AG04449 (cell line): ENCODE data around the gene CBLC.

Experiments used
- CTCF ChIA-PET: fragments of 350-600 bp; formaldehyde crosslinking; extraction: SDS; loops from one replicate; lab custom pipeline; 2021; ENCODE audit warnings: antibody characterized with exemption; lab: Yijun Ruan, JAX
- POLR2A ChIA-PET: fragments of 400-600, 350-600 bp; formaldehyde crosslinking; extraction: SDS; loops from one replicate; lab custom pipeline; 2020; ENCODE audit warnings: antibody characterized with exemption, inconsistent platforms; lab: Yijun Ruan, JAX
- DNase-seq: peaks from one replicate; pipeline ENCODE4 v3.0.0-alpha.2; 2010; ENCODE audit warnings: low read depth, low spot score
- H3K4me3 ChIP-seq: 2 replicates; pipeline ENCODE4 v1.5.1; 2011; ENCODE audit warnings: low read depth, mild to moderate bottlenecking, control low read depth, low read length
- CTCF ChIP-seq: IDR thresholded peaks from one replicate; pipeline ENCODE4 v1.5.1; 2011; ENCODE audit warnings: mild to moderate bottlenecking, moderate library complexity, low read length, control low read depth, inconsistent platforms; ENCODE audit not compliant: insufficient read depth; ENCODE audit errors: missing control alignments

The CBLC gene

GRCh38 chr19:44846455-44847143 is 68.9 kb downstream of the CBLC start:
- POLR2A ChIA-PET, result interaction anchor here (0.7 to 1.0 kb wide), 2 partner anchors 44 to 97 kb away, joined by 3 to 5 read pairs; no protein-coding TSS in a partner anchor
- no peak for DNase-seq
- peak overlapping the region; percentile 89 for H3K4me3 ChIP-seq

GRCh38 chr19:44847144-44848035 is 69.7 kb downstream of the CBLC start:
- ChIA-PET POLR2A (no interaction called here), CTCF (interaction anchor here (1.0 to 6.7 kb wide), 4 partner anchors 65 to 276 kb away, joined by 3 to 50 read pairs (median 12); no protein-coding TSS in a partner anchor)
- peak overlapping the region; percentile 89 for H3K4me3 ChIP-seq
- no peak for DNase-seq
- TF ChIP-seq CTCF, result no peak

More at GRCh38 chr19:44846455-44847143, 68.9 kb downstream of the CBLC start:
- TF ChIP-seq CTCF, result no peak
- CTCF ChIA-PET, result interaction anchor here (0.6 to 6.7 kb wide), 8 partner anchors 39 to 258 kb away, joined by 3 to 50 read pairs (median 6); no protein-coding TSS in a partner anchor

GRCh38 chr19:44848036-44848811 is 70.5 kb downstream of the CBLC start:
- no peak for DNase-seq
- POLR2A ChIA-PET, result no interaction called here
- peak overlapping the region; percentile 89 for H3K4me3 ChIP-seq
- CTCF ChIA-PET, result interaction anchor here (0.7 to 6.7 kb wide), 6 partner anchors 23 to 277 kb away, joined by 3 to 50 read pairs (median 6); partner anchors contain the start of gene BCAM
- no peak for TF ChIP-seq CTCF

DNA sequence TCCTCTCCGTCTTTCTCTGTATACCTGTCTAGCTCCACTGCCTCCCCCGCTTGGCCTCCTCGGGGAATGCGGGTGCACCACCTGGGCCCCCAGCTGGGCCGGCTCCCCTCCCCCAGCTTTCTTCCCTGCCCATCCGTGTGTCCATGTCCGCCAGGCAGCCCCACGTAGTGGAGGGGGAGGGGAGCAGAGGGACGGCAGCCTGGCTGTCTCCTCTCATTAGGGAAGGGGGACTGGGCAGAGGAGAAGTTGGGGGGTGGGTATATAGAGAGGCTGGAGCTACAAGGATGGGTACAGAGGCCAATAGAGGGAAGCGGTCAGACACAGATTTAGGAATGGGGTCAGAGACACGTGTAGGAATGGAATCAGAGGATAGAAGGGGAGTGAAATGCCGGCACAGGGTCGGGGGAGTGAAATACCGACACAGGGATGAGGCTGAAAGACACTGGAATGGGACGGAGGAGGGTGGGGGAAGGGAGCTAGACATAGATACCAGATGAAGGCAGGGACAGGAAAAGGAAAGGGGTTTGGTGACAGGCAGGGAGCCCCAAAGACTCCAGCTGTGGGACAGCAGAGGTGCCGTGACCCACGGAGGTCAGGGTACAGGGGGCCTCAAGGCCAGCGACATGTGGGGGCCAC is 71.2 kb downstream of the CBLC start:
- peak overlapping the region; percentile 89 for H3K4me3 ChIP-seq
- no peak for DNase-seq
- CTCF ChIA-PET, result interaction anchor here (0.7 to 6.7 kb wide), 6 partner anchors 22 to 125 kb away, joined by 3 to 50 read pairs (median 6); partner anchors contain the start of gene BCAM
- no peak for TF ChIP-seq CTCF
- POLR2A ChIA-PET, result interaction anchor here (0.6 kb wide), 2 partner anchors 8 to 35 kb away, joined by 3 to 4 read pairs; no protein-coding TSS in a partner anchor
